Measurements from ENCODE around the gene PTPRN2. TPM values are rescaled to one million over a fixed set of nuclear protein-coding genes. Genes with fewer than 3 reads are reported as not detected.

Gene PTPRN2
- total and polyA plus RNA-seq, 2 donors (not counting 3 experiments of a cell fraction or from before 2014, with no cell fraction given), result 0.62 to 0.88 TPM

DNA sequence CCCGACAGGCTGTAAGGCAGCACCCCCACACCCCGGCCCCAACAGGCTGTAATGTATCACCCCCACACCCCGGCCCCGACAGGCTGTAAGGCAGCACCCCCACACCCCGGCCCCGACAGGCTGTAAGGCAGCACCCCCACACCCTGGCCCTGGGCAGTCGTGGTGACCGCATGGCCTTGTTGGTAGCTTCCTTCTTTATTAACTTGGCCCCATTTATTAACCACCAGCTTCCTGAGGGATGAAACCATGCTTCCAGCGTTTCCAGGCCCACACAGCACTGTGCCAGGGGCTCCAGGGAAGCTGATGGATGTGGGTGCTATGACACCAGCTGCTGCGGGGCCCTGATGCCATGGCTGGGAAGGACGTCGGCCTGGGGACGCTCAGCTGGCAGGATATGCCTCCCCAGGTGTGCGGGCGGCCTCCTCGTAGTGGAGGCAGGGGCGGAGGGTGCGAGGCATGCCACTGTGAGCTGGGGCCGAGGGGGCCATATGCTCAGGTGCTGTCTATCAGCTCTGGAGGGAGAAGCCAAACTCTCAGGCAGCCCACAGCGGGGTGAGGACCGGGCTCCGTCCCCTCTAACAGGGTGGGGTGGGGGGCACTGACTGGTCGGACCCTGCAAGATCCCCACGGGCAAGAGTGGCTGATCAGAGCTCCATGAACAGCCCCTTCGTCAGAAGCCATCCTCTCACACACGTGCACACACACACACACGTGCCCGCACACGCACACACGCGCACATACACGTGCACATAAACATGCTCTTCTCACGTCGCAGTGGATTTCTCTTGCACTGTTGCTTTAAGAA is 311.0 kb downstream of the PTPRN2 start:
- DNase-seq (ENCODE audit: low read depth, low spot score) (no peak), FAIRE-seq (no peak)
- H3K9me1 ChIP-seq (replicated peaks; ENCODE audit: control insufficient read depth, extremely low read depth, insufficient read depth, low read length), result no peaks in the 10 kb centered on the region
- no peaks in the 10 kb centered on the region for H3K79me2 ChIP-seq (ENCODE audit: control insufficient read depth, insufficient read depth, low read length)
- POLR2A ChIA-PET, result no interaction called here
- H3K4me3 ChIP-seq (replicated peaks in 1 of 3; ENCODE audit: insufficient read depth in 1 of 3, low read depth in 1 of 3, low read length in 3 of 3), result no peak overlapping the region
- no peak overlapping the region for H3K27ac ChIP-seq (ENCODE audit: insufficient read depth, low read depth, low read length)
- intact Hi-C loops (cut with micrococcal nuclease) (no loop called here), dilution Hi-C loops (cut with MboI; ENCODE audit: extremely low pct_ligation_motif_present, low sequenced_read_pairs) (no loop called here)
- CTCF ChIA-PET, result no interaction called here
- no peak overlapping the region for H3K9ac ChIP-seq (replicated peaks; ENCODE audit: extremely low read depth, insufficient read depth, low read length)
- BruUV-seq (replicated peaks), result no TSS peak
- H3K9me3 ChIP-seq (replicated peaks; ENCODE audit: control insufficient read depth, insufficient read depth, low read length), result peaks cover 9% of the 10 kb centered on the region
- no peaks in the 10 kb centered on the region for H3K4me1 ChIP-seq (ENCODE audit: control insufficient read depth, extremely low read depth, insufficient read depth, low read length)
- H2AFZ ChIP-seq (ENCODE audit: low read depth, low read length), result no peak overlapping the region
- H3K27me3 ChIP-seq (ENCODE audit: control insufficient read depth in 2 of 2, insufficient read depth in 2 of 2, low read length in 2 of 2), result no peaks in the 10 kb centered on the region
- TF ChIP-seq GATA2 (IDR thresholded peaks at IDR 0.05; ENCODE audit: insufficient read depth, insufficient read length, low read depth, low read length) (no peak), MAX (IDR thresholded peaks at IDR 0.05; ENCODE audit: insufficient read depth, insufficient read length) (no peak), FOS (IDR thresholded peaks at IDR 0.05; ENCODE audit: borderline replicate concordance, insufficient read depth, low read length) (no peak), EZH2 (IDR thresholded peaks at IDR 0.05; ENCODE audit: borderline replicate concordance, low read depth, low read length, severe bottlenecking) (no peak), POLR2AphosphoS5 (IDR thresholded peaks at IDR 0.05; ENCODE audit: insufficient read depth, low read depth, low read length) (no peak), MYC (IDR thresholded peaks at IDR 0.05; ENCODE audit: low read depth, low read length) (no peak), JUN (IDR thresholded peaks at IDR 0.05; ENCODE audit: borderline replicate concordance, insufficient read depth, insufficient read length, low read depth) (no peak), POLR2A (IDR thresholded peaks at IDR 0.05; ENCODE audit: low read depth, low read length) (no peak), CTCF (IDR thresholded peaks at IDR 0.05; ENCODE audit: extremely low read depth in 1 of 2, insufficient read depth in 1 of 2, low read depth in 1 of 2, low read length in 2 of 2) (no peak)
- no peaks in the 10 kb centered on the region for H4K20me1 ChIP-seq (replicated peaks; ENCODE audit: control insufficient read depth, extremely low read depth, insufficient read depth, low read length)
- H3K36me3 ChIP-seq (ENCODE audit: control insufficient read depth in 2 of 2, extremely low read depth in 1 of 2, insufficient read depth in 2 of 2, low read length in 2 of 2), result no peaks in the 10 kb centered on the region
- no peak overlapping the region for H3K4me2 ChIP-seq (ENCODE audit: insufficient read depth, low read length)

Measured in endothelial cell of umbilical vein (primary cell).